Stomach (tissue), 4 donors: Measurements from ENCODE around the gene HILPDA.

ENCODE experiments used
- CTCF ChIP-seq, 7 experiments: fragments of 450-650 bp in 4 of 7; fragments of 200-600 bp in 3 of 7; sonication (generic) in 3 of 7; IDR thresholded peaks; one replicate each; pipeline ENCODE4 v1.5.1; 2016 to 2019; ENCODE audit warnings: antibody characterized with exemption in 7 of 7, control low read depth in 2 of 7, mild to moderate bottlenecking in 1 of 7
- POLR2A ChIP-seq, 4 donors: fragments of 450-650 bp; IDR thresholded peaks; one replicate each; pipeline ENCODE4 v1.6.1; 2016; ENCODE audit warnings: antibody characterized with exemption in 4 of 4, control low read depth in 2 of 4, mild to moderate bottlenecking in 1 of 4, moderate library complexity in 1 of 4

DNA sequence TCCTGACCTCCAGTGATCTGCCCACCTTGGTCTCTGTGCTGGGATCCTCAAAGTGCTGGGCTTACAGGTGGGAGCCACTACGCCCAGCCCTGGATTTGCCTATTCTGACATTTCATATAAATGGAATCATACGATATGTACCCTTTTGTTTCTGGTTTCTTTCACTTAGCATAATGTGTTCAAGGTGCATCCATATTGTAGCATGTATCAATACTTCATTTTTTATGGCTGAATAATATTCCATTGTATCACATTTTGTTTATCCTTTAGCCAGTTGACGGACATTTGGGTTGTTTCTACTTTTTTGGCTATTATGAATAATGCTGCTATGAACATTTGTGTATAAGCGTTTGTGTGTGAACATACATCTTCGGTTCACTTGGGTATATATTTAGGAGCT is 4.8 kb upstream of the HILPDA start:
- no peak for TF ChIP-seq CTCF (IDR thresholded peaks at IDR 0.05)
- TF ChIP-seq POLR2A (IDR thresholded peaks at IDR 0.05): no peak
